GM19452 (cell line): ENCODE measurements around the gene PERM1.

Source experiments
- ATAC-seq: cut with Tn5 transposase; IDR thresholded peaks from one replicate; pipeline ENCODE4 v1.9.1; 2021; ENCODE audit not compliant: unreplicated experiment

Gene PERM1

GRCh38 chr1:936348-937264 lies 45.3 kb downstream of the PERM1 start:
- no peak for ATAC-seq

- ATAC-seq, result no peak
These were observed 46.1 kb downstream of the PERM1 start for GRCh38 chr1:935751-936231.

GRCh38 chr1:934991-935750 lies 46.7 kb downstream of the PERM1 start:
- ATAC-seq, result no peak

GRCh38 chr1:933603-933940 lies 48.3 kb downstream of the PERM1 start:
- no peak for ATAC-seq

- no peak for ATAC-seq
These were observed 48.9 kb downstream of the PERM1 start for GRCh38 chr1:932776-933602.

GRCh38 chr1:932173-932510 lies 49.8 kb downstream of the PERM1 start:
- no peak for ATAC-seq

- ATAC-seq, result no peak
These were observed 50.3 kb downstream of the PERM1 start for GRCh38 chr1:931380-932172.

GRCh38 chr1:930633-931138 lies 51.2 kb downstream of the PERM1 start:
- ATAC-seq, result no peak

- no peak for ATAC-seq
These were observed 51.9 kb downstream of the PERM1 start for GRCh38 chr1:929712-930632.

- no peak for ATAC-seq
These were observed 52.9 kb downstream of the PERM1 start for GRCh38 chr1:928825-929661.

GRCh38 chr1:927748-928147 lies 54.1 kb downstream of the PERM1 start:
- no peak for ATAC-seq

- no peak for ATAC-seq
These were observed 54.7 kb downstream of the PERM1 start for GRCh38 chr1:927234-927633.

- no peak for ATAC-seq
These were observed 56.1 kb downstream of the PERM1 start for GRCh38 chr1:925561-926421.
